GM18519 (cell line): ENCODE results near the gene TP63.

Experiments used
- ATAC-seq: cut with Tn5 transposase; IDR thresholded peaks from one replicate; pipeline ENCODE4 v1.9.1; 2021; ENCODE audit warnings: mild to moderate bottlenecking, moderate library complexity; ENCODE audit not compliant: unreplicated experiment, low FRiP score

TP63 gene

DNA sequence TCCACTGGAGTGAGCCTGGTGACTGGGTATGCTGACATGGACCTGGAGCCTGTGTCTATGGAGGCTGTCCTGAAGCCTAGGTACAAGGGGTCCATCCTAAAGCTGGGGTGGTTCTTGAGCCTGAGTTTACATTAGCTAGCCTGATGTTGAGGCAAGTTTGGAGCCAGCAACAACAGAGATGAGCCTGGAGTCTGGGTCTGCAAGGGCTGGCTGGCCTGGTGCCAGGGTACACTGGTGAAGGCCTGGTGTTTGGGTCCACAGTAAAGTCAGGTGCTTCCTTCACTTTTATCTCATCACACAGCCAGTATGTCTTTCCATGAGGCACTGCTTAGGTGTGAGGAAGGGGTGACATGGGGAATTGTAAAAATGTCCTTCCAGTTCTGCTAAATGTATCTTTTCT lies 49.5 kb downstream of the TP63 start:
- no peak for ATAC-seq

GRCh38 chr3:189683546-189684255 lies 52.5 kb downstream of the TP63 start:
- no peak for ATAC-seq

GRCh38 chr3:189684317-189684716 lies 53.1 kb downstream of the TP63 start:
- no peak for ATAC-seq

- ATAC-seq: no peak
Observed at GRCh38 chr3:189685291-189685690, 54.1 kb downstream of the TP63 start.

- no peak for ATAC-seq
Observed at GRCh38 chr3:189685860-189686259, 54.7 kb downstream of the TP63 start.

- ATAC-seq: no peak
Observed at GRCh38 chr3:189687475-189687874, 56.3 kb downstream of the TP63 start.

DNA sequence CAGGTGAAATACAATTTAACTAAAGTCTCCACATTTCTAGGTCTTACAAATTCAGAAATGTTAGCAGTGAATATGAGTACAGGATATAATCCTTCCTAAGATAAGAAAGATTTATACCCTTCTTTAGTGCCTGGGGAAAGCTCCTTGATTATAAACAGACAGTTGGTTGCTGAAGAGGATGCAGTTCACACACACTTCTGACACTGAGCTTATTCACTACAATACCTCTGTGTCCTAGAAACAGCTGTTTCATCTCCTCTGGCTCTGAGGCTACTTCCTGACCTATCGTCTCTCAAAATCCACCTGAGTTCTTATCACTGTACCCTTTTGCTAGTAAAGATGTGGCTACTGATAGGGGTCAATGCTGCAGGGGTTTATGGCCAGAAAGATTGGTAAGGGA lies 57.1 kb downstream of the TP63 start:
- ATAC-seq: no peak

DNA sequence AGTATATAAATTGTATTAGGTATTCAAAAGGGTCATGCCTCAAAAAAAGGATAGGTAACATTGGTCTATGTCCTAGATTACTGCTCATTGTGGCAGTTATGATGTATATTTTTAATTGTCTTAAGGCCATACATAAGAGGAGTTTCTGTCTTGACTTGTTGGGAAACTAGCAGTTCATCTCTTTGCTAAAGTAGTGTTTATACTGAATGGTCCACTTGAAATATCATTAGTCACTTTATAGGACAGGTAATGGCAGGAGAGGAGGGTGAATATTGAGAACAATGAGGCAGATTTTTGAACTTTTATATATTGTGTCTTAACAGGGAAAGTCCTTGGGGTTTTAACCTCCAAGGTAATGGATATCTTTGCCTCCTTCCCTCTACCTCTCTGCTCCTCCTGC lies 58.4 kb downstream of the TP63 start:
- ATAC-seq: no peak

DNA sequence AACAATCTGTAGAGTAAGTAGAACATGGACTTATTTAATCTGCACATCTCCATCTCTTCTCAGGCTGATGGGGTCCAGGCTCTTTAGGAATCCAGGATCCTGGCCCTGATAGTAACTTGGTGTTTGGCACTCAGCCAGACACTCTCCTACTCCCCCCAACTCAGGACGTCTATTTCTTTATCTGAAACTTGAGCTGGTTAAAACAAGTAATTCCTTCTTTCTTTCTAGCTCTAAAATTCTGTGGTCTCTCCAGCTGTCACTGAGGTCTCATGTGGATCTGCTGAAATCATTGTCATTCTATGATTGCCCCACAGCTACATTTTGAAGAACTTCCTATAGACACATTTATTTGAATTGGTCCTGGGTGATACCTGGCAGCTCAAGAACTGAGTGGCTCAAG lies 59.0 kb downstream of the TP63 start:
- ATAC-seq: no peak

GRCh38 chr3:189690672-189691071 lies 59.5 kb downstream of the TP63 start:
- ATAC-seq: no peak

DNA sequence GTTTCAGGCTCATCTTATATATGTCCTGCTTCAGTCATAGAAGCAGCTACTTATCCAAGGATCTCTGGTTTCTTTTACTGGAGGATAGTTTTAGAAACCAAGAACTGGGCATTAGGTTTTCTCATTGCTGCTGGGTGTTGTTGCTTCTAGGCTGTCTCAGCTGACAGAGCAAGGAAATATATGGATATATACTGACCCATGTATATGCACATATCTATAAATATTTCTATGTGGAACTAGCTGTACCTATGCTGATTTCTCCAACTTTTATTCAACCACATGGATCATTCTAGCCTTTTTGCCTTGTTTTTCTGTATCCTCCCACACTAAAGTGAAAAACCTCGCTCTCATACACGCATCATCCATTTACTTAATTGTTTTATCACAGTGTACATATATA lies 64.2 kb downstream of the TP63 start:
- ATAC-seq: no peak

GRCh38 chr3:189698811-189699210 lies 67.6 kb downstream of the TP63 start:
- no peak for ATAC-seq

- ATAC-seq: no peak
Observed at GRCh38 chr3:189699885-189700284, 68.7 kb downstream of the TP63 start.

GRCh38 chr3:189702066-189702646 lies 71.0 kb downstream of the TP63 start:
- ATAC-seq: no peak

- no peak for ATAC-seq
Observed at GRCh38 chr3:189703865-189704264, 72.7 kb downstream of the TP63 start.

DNA sequence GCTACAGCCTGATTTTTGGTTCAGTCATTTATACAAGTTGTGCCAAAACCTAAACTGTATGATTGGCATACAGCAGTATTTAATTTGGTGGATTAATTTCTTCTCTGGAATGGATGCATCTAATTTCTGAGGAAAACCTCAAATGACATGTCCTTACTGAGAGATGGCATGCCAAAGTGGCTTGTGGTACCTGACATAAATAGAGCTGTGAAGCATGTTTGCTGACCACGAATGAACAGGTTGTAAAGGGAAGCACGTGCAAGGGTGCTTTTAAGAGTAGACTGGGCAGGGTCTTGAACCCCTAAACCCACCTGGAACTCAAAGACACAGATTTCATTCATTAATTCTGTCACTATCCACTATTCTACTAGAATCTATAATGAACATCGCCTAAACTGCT lies 77.2 kb downstream of the TP63 start:
- no peak for ATAC-seq

DNA sequence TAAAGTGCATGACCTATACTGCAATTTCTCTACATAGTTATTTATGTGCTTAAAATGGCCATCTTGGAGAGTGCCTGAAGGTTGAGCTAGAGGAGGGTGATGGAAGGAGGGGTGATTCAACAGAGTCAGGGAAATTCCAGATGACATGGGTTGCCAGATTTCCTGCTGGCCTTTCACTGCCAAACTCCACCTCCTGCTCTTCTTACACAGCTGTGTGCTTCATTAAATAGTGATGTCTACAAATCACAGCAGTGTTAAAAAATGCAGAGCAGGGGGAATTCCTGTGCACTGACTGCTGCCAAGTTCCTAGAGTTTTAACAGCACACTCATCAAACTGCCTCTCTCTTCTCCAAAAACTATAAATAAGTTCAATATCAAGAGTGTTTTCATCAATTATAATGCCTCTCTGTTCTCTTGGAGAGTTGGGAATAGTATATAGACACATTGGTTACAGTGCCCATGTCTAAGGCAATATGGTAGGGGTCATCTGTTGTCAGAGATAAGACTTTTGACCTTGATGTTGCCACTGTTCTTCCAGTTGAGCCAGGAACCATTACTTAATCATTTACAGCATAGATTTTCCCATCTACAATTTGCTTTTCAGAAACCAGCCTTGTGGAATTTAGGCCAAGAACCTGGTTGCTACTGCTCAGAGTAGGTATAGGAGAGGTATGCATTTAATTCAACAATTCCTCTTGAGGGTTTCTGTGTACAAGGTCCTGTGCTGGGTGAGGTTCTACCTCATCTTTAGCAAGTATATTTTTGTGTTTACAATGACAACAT lies 79.6 kb downstream of the TP63 start:
- ATAC-seq: no peak

GRCh38 chr3:189712906-189713483 lies 81.8 kb downstream of the TP63 start:
- ATAC-seq: no peak

GRCh38 chr3:189714991-189715961 lies 84.1 kb downstream of the TP63 start:
- peak; percentile 40 for ATAC-seq

DNA sequence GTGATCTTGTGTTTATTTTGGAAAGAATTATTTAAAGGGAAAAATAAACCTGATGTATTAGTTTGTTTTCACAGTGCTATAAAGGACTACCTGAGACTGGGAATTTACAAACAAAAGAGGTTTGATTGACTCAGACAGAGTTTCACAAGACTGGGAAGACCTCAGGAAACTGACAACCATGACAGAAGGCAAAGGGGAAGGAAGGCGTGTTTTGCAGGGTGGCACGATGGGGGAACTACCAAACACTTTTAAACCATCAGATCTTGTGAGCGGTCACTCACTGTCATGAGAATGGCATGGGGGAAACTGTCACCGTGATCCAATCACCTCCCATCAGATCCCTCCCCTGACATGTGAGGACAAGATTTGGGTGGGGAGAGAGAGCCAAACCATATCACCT lies 87.0 kb downstream of the TP63 start:
- no peak for ATAC-seq
